Measurements from ENCODE around the gene DNASE1L3. TPM values are rescaled to one million over a fixed set of nuclear protein-coding genes. Genes with fewer than 3 reads are reported as not detected.

The DNASE1L3 gene
- total and polyA plus RNA-seq, 2 of the 13 experiments (the other 11 are each of a cell fraction or from before 2014, with no cell fraction given), result 0.86 to 1.7 TPM

DNA sequence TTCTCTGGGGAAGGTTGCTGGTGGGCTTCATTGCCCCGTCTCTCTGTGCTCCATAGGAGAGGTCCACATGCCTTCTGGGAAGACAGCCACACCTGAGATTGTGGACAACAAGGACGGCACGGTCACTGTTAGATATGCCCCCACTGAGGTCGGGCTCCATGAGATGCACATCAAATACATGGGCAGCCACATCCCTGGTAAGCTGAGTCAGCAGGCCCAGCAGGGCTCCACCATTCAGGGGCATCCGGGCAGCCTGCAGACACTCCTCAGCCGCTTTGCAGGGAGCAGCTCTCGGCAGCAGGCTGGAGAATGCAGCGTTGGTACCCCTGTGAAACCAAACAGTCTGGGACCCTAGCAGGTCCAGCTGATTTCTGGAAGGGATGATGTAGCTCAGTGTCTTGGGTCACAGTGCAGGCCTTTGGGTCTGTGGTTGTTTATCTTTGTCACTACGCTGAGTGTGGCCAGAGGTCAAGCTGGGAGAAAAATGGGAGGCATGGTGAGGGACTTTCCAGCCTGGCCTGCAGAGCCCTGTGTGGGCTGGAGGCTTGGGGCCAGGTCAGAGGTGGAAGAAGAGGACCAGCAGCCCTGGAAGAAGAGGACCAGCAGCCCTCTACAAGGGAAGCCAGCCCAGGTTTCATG is 67.2 kb downstream of the DNASE1L3 start:
- H2AFZ ChIP-seq (ENCODE audit: low read length), result no peak overlapping the region
- no peaks in the 10 kb centered on the region for H3K9me3 ChIP-seq (ENCODE audit: low read length)
- H3K27me3 ChIP-seq (ENCODE audit: control insufficient read depth in 1 of 2, insufficient read depth in 2 of 2, low read length in 2 of 2), result no peaks in the 10 kb centered on the region
- CTCF ChIA-PET (ENCODE audit: low intra/inter-chr PET ratio, low total read pairs), result no interaction called here
- H3K9ac ChIP-seq (ENCODE audit: insufficient read depth, low read depth, low read length), result no peak overlapping the region
- in situ Hi-C loops (cut with HindIII; ENCODE audit: extremely low pct_ligation_motif_present, low pct_unique_long_range_greater_than_20kb), result no loop called here
- ATAC-seq (peak; percentile 81), DNase-seq (ENCODE audit: low spot score) (peak; percentile 35), FAIRE-seq (no peak)
- intact Hi-C loops (cut with micrococcal nuclease; ENCODE audit: unreplicated experiment), result no loop called here
- POLR2A ChIA-PET, result interaction anchor here (0.8 to 1.5 kb wide), 4 partner anchors 40 to 195 kb away, joined by 3 read pairs; partner anchors contain the start of gene FLNB
- 67% methylated on average over 7 of the region's 9 CpGs for WGBS (ENCODE audit: low lambda C conversion rate)
- H3K4me2 ChIP-seq (ENCODE audit: low read depth, low read length), result 0 out of 2 replicates have a peak overlapping the region, but pooled peaks have one; percentile 19
- BruUV-seq (replicated peaks), result no TSS peak
- no peak overlapping the region; a peak in 1 of 6 replicates for H3K4me3 ChIP-seq (replicated peaks in 1 of 3; ENCODE audit: insufficient read depth in 1 of 3, low read depth in 2 of 3, low read length in 3 of 3)
- peaks cover 39% of the 10 kb centered on the region for H3K4me1 ChIP-seq (ENCODE audit: insufficient read depth, low read length)
- peak overlapping the region; percentile 56 for H3K27ac ChIP-seq (ENCODE audit: extremely low read length, insufficient read depth, low read length)
- H3K36me3 ChIP-seq (replicated peaks in 1 of 2; ENCODE audit: control insufficient read depth in 1 of 2, insufficient read depth in 2 of 2, low read length in 2 of 2), result peaks cover 57 to 86% of the 10 kb centered on the region in 2 experiments
- peaks cover 13% of the 10 kb centered on the region for H4K20me1 ChIP-seq (ENCODE audit: insufficient read depth, low read length)
- H3K79me2 ChIP-seq (ENCODE audit: insufficient read depth, low read length), result no peaks in the 10 kb centered on the region
- TF ChIP-seq SOX13 (IDR thresholded peaks at IDR 0.05), result no peak
- peak in 1 of 2 experiments; percentile 67; a peak in 2 of 4 replicates for TF ChIP-seq SOX13 (CRISPR knock-in tag; conservative IDR thresholded peaks at IDR 0.05 in 1 of 2, IDR thresholded peaks at IDR 0.05 in 1 of 2)
- TF ChIP-seq, protein P1, sequence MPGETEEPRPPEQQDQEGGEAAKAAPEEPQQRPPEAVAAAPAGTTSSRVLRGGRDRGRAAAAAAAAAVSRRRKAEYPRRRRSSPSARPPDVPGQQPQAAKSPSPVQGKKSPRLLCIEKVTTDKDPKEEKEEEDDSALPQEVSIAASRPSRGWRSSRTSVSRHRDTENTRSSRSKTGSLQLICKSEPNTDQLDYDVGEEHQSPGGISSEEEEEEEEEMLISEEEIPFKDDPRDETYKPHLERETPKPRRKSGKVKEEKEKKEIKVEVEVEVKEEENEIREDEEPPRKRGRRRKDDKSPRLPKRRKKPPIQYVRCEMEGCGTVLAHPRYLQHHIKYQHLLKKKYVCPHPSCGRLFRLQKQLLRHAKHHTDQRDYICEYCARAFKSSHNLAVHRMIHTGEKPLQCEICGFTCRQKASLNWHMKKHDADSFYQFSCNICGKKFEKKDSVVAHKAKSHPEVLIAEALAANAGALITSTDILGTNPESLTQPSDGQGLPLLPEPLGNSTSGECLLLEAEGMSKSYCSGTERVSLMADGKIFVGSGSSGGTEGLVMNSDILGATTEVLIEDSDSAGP (CRISPR knock-in tag; IDR thresholded peaks at IDR 0.05; ENCODE audit: borderline replicate concordance), result peak; percentile 14; the same call in 1 of the 2 replicates
- TF ChIP-seq, protein P2, sequence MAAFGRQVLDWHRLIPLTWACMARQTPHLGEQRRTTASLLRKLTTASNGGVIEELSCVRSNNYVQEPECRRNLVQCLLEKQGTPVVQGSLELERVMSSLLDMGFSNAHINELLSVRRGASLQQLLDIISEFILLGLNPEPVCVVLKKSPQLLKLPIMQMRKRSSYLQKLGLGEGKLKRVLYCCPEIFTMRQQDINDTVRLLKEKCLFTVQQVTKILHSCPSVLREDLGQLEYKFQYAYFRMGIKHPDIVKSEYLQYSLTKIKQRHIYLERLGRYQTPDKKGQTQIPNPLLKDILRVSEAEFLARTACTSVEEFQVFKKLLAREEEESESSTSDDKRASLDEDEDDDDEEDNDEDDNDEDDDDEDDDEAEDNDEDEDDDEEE (CRISPR knock-in tag; IDR thresholded peaks at IDR 0.05), result peak; percentile 39; the same call in 1 of the 2 replicates
- peak; percentile 75 for TF ChIP-seq ZNF331 (CRISPR knock-in tag; IDR thresholded peaks at IDR 0.05)
- TF ChIP-seq TGIF2 (CRISPR knock-in tag; IDR thresholded peaks at IDR 0.05), result 0 out of 2 replicates have a peak, but pooled peaks have one; percentile 24
- 0 out of 2 replicates have a peak, but pooled peaks have one; percentile 16 for TF ChIP-seq ZMYM3 (CRISPR knock-in tag; IDR thresholded peaks at IDR 0.05)
- TF ChIP-seq FOXP1 (IDR thresholded peaks at IDR 0.05), result no peak
- peak; percentile 60; the same call in 1 of the 2 replicates for TF ChIP-seq FOXP1 (CRISPR knock-in tag; IDR thresholded peaks at IDR 0.05)
- TF ChIP-seq, protein P3, sequence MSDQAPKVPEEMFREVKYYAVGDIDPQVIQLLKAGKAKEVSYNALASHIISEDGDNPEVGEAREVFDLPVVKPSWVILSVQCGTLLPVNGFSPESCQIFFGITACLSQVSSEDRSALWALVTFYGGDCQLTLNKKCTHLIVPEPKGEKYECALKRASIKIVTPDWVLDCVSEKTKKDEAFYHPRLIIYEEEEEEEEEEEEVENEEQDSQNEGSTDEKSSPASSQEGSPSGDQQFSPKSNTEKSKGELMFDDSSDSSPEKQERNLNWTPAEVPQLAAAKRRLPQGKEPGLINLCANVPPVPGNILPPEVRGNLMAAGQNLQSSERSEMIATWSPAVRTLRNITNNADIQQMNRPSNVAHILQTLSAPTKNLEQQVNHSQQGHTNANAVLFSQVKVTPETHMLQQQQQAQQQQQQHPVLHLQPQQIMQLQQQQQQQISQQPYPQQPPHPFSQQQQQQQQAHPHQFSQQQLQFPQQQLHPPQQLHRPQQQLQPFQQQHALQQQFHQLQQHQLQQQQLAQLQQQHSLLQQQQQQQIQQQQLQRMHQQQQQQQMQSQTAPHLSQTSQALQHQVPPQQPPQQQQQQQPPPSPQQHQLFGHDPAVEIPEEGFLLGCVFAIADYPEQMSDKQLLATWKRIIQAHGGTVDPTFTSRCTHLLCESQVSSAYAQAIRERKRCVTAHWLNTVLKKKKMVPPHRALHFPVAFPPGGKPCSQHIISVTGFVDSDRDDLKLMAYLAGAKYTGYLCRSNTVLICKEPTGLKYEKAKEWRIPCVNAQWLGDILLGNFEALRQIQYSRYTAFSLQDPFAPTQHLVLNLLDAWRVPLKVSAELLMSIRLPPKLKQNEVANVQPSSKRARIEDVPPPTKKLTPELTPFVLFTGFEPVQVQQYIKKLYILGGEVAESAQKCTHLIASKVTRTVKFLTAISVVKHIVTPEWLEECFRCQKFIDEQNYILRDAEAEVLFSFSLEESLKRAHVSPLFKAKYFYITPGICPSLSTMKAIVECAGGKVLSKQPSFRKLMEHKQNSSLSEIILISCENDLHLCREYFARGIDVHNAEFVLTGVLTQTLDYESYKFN (CRISPR knock-in tag; conservative IDR thresholded peaks at IDR 0.05), result peak; percentile 77
- TF ChIP-seq HNF4A (CRISPR knock-in tag; IDR thresholded peaks at IDR 0.05), result peak; percentile 42; the same call in 1 of the 2 replicates
- TF ChIP-seq, protein P4, sequence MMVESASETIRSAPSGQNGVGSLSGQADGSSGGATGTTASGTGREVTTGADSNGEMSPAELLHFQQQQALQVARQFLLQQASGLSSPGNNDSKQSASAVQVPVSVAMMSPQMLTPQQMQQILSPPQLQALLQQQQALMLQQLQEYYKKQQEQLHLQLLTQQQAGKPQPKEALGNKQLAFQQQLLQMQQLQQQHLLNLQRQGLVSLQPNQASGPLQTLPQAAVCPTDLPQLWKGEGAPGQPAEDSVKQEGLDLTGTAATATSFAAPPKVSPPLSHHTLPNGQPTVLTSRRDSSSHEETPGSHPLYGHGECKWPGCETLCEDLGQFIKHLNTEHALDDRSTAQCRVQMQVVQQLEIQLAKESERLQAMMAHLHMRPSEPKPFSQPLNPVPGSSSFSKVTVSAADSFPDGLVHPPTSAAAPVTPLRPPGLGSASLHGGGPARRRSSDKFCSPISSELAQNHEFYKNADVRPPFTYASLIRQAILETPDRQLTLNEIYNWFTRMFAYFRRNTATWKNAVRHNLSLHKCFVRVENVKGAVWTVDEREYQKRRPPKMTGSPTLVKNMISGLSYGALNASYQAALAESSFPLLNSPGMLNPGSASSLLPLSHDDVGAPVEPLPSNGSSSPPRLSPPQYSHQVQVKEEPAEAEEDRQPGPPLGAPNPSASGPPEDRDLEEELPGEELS (CRISPR knock-in tag; IDR thresholded peaks at IDR 0.05), result peak; percentile 53; the same call in 1 of the 2 replicates
- TF ChIP-seq EEA1 (CRISPR knock-in tag; IDR thresholded peaks at IDR 0.05; ENCODE audit: borderline replicate concordance), result no peak
- no peak for TF ChIP-seq ZNF747 (CRISPR knock-in tag; IDR thresholded peaks at IDR 0.05; ENCODE audit: borderline replicate concordance)
- TF ChIP-seq PLRG1 (conservative IDR thresholded peaks at IDR 0.05), result no peak
- TF ChIP-seq NR2F1 (CRISPR knock-in tag; IDR thresholded peaks at IDR 0.05), result peak; percentile 33 to 65; a peak in 2 of 4 replicates
